T-helper 1 cell treated with Interleukin-12 subunit alpha and Interleukin-12 subunit beta and Interleukin-4 antibody, amounts not matched to agents 30 ng/mL and 1 ng/mL, for 36 hours (primary cell): ENCODE measurements around the gene PPM1J. TPM values are rescaled to one million over a fixed set of nuclear protein-coding genes. Genes with fewer than 3 reads are reported as not detected.

Experiments used
- intact Hi-C: fragments of 100-400 bp; cut with micrococcal nuclease; formaldehyde crosslinking; loops from one replicate; pipeline ENCODE4 v1.15.1; 2024
- total RNA-seq: library from RNA; stranded (reverse); gene quantifications from 2 replicates; pipeline ENCODE4 v1.2.3, GENCODE V29; 2022

Gene PPM1J
- total RNA-seq, 1 donor from 2014 or later: 0.10 TPM

DNA sequence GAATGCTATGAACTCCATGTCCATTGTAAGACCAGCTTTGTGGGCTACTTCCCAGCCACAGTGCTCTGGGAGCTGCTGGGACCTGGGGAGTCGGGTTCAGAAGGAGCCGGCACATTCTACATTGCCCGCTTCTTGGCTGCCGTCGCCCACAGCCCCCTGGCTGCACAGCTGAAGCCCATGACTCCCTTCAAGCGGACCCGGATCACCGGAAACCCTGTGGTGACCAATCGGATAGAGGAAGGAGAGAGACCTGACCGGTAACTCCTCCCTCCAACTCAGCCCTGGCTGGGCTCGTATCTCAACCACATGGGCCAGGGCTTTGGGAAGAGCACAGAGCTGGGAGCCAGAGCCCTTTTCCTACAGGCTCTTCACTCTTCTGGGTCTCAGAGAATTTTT, 25.3 kb downstream of the PPM1J start:
- intact Hi-C loops: no loop called here

- intact Hi-C loops: no loop called here
These were observed 25.8 kb downstream of the PPM1J start for GRCh38 chr1:112689196-112689841.

- intact Hi-C loops: no loop called here
These were observed 26.3 kb downstream of the PPM1J start for GRCh38 chr1:112688781-112689193.

GRCh38 chr1:112687785-112688496, 27.2 kb downstream of the PPM1J start:
- intact Hi-C loops: no loop called here

- intact Hi-C loops: no loop called here
These were observed 27.8 kb downstream of the PPM1J start for GRCh38 chr1:112687361-112687760.

DNA sequence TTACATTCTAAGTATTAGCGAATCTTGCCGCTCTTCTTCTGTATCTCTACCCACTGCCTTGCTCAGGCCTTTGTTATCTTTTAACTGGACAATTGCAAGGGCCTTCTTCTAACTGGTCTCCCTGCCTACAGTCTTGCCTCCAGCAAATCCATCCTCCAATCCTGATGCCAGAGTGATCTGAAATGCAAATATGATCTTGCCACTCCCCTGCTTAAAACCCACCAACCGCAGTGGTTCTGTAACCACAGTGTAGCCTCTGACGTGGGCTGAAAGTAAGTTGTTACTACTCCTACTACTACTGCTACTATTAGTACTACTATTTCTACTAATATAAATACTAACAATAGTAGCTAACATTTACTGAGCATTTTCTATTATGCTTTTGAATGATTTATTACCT, 28.3 kb downstream of the PPM1J start:
- intact Hi-C loops: no loop called here

DNA sequence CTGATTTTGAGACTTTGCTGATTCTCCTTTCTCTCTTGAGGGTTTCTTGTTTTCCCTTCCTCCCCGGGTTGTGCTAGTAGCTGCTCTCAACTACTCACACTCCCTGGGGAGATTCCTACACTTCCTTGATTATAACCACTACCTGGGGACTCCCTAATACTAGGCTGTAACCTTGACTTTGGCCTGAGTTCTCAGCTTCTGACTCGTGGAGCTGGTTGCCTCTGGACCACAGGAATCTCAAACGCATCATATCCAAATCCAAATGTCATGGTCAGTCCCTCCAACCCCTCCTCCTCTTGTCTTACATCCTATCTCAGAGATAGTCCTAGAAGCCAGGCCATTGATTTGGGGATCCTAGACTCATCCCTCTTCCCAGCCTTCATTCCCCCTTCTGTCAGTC, 28.7 kb downstream of the PPM1J start:
- intact Hi-C loops: no loop called here

DNA sequence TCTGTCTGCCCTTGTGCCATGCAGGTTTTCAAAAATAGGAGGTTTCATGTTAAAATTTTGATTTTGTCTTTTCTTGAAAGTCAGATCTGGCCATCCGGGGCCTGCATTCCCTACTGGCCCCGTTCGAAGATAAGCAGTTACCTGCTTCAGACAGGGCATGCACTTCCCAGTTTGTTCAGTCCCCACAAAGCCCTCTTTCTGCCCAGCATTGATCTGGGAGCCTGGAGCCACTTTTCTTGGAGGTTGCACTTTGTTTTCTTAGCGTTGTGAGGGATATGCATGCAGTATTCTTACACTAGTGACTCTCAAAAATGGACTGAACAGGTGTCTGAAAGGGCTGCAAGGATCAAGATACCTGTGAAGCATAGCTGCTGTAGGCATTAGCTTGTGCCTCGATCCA, 29.2 kb downstream of the PPM1J start:
- intact Hi-C loops: no loop called here

GRCh38 chr1:112678605-112679004, 36.5 kb downstream of the PPM1J start:
- intact Hi-C loops: loop anchor here (10.0 kb wide), 1 partner anchor 174 kb away; the partner anchor contains the start of gene WNT2B

DNA sequence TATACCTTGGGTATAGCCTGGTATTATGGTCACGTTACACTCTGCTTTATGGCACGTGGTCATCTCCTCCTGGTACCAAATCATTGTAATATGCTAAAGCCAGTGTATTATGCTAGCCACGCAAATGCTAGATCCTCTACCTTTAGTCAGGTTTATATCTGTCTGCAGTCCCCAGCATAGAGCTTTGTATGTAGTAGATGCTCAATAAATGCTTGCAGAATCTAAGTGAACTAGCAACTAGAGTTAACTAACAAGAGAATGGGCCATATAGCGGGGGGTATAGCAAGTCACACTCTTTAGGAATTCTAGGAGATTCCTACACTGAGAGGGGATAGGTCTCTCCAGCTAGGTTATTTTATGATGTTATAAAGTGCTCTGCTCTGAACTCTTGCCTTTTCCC, 37.6 kb downstream of the PPM1J start:
- intact Hi-C loops: loop anchor here (10.0 kb wide), 1 partner anchor 173 kb away; the partner anchor contains the start of gene WNT2B

DNA sequence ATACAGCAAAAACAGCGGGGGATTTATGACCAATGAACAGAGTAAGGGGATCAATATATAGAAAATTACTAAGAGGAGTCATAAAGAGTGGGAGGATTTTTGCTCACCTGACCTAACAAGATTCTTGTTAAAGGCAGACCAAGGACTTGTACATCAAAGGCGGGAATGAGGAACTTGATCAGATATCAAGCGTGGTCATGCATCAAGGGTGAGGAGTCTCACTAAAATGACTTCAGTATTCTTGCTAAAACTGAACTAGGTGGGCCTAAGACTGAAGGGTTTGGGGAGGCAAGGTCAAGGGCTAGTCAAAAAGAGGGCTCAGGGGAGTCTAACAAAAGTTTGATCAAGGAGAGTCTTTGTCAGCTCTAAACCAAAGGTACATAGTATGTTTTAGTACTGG, 38.6 kb downstream of the PPM1J start:
- intact Hi-C loops: loop anchor here (1.0 to 10.0 kb wide), 2 partner anchors 8 to 172 kb away; partner anchors contain the start of gene WNT2B

DNA sequence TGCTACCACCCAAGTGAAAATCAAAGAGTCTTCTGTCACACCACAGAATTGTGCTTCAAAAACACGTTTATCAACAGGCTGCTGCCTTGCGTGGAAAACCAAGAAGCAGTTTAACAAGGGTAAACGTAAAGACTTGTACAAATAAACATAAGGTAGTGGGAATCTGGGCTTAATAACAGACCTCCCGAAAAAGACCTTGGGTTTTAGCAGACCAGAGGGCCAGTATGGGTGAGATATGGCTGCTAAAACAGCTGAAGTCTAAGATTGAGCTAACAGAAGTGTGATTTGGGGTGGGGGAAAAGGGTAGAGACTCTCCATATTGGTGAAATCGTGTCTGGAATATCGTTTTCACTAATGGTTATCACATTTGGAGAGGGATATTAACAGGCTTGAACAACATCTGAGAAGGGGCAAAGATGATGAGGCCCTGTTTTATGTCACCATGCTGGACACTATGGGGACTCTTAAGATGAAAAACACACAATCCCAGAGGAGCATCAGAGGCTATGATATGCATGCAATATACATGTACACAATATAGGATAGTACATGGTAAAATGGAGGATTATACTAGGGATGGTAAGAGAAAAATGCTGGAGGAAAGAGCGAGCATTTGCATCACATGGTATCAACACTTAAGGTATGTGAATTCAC, 39.3 kb downstream of the PPM1J start:
- intact Hi-C loops: loop anchor here (1.0 to 10.0 kb wide), 2 partner anchors 8 to 171 kb away; partner anchors contain the start of gene WNT2B

DNA sequence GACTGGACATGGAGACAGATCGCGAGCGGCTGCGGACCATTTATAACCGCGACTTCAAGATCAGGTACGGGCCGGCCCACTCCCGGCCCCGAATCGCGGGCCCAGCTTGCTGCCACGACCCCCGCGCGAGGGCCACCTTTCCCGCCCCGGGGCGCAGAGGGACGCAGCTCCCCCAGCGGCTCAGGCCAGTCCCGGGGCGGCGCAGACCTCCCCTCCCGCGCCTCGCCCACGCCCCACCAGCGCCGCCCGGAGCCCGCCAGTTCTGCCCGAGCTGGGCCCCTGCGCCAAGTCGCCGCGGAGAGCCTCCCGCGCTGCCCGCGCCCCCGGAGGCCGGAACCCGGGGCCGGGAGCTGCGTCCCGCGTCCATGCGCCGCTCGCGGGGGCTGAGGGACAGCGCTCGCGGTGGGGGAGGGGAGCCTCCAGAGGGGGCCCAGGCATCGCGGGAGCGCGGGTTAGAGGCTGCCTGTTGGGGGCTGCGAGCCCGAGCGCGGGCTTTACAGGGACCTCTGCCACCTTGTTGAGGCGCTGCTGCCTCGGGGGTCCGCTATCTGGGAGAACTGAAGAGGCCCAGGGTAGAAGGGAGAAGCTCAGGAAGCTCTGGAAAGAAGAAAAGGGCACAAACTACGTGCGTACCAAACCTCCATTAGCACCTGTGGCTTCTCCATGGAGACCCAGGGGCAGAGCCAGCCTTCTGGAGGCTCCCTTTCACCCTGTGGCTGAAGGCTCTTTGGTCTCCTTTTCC, 40.0 kb downstream of the PPM1J start:
- intact Hi-C loops: loop anchor here (1.0 to 10.0 kb wide), 4 partner anchors 30 to 170 kb away; partner anchors contain the start of genes CAPZA1, PPM1J, ST7L and WNT2B

- intact Hi-C loops: loop anchor here (1.0 to 10.0 kb wide), 4 partner anchors 31 to 170 kb away; partner anchors contain the start of genes CAPZA1, PPM1J, ST7L and WNT2B
These were observed 40.6 kb downstream of the PPM1J start, which contains the start of gene MOV10 for GRCh38 chr1:112674440-112674985. TSS of gene MOV10 (plus strand) at chr1:112674659. CDS start at chr1:112674913, 254 bp downstream.

- intact Hi-C loops: loop anchor here (1.0 to 10.0 kb wide), 4 partner anchors 31 to 169 kb away; partner anchors contain the start of genes CAPZA1, PPM1J, ST7L and WNT2B
These were observed 41.3 kb downstream of the PPM1J start for GRCh38 chr1:112673592-112674439.

GRCh38 chr1:112672842-112673241, 42.3 kb downstream of the PPM1J start:
- intact Hi-C loops: loop anchor here (10.0 kb wide), 1 partner anchor 168 kb away; the partner anchor contains the start of gene WNT2B

- intact Hi-C loops: loop anchor here (10.0 kb wide), 1 partner anchor 167 kb away; the partner anchor contains the start of gene WNT2B
These were observed 43.1 kb downstream of the PPM1J start for GRCh38 chr1:112672009-112672408.

GRCh38 chr1:112666946-112667345, 48.2 kb downstream of the PPM1J start:
- intact Hi-C loops: no loop called here

DNA sequence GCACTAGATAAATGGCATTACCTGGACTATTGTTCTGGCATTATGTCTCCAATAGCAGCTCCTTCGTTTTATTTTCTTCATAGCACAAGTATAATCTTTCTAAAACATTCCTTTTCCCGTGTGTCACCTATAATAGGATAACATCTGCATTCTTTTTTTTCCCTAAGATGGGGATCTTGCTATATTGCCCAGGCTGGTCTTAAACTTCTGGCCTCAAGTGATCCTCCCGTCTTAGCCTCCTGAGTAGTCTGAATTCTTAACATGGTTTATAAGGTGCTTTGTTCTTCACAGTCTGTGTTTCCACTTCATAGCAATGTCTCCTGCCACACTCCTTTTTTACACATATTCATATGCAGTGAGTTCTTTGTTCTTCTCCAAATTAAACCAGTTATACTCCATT, 49.3 kb downstream of the PPM1J start:
- intact Hi-C loops: no loop called here
